GM23338 (cell line): ENCODE data around the gene GNB1L. TPM values are rescaled to one million over a fixed set of nuclear protein-coding genes. Genes with fewer than 3 reads are reported as not detected.
A peak's percentile ranks its signal among the peaks of the same experiment; 100 is the strongest.

ENCODE experiments used
- ATAC-seq: fragments of 200-7000 bp; cut with Tn5 transposase; 3 replicates; pipeline ENCODE4 v1.9.1; 2020
- DNase-seq: peaks from one replicate; pipeline ENCODE4 v3.0.0-alpha.2; 2015; ENCODE audit warnings: low spot score
- H2AFZ ChIP-seq: fragments of 200-600 bp; sonication (generic); 2 replicates; pipeline ENCODE4 v1.8.0; 2016; ENCODE audit warnings: antibody characterized with exemption, mild to moderate bottlenecking, moderate library complexity
- H3F3A ChIP-seq: fragments of 200-600 bp; sonication (generic); replicated peaks from 2 replicates; pipeline ENCODE4 v1.8.0; 2017; ENCODE audit warnings: antibody characterized with exemption, mixed run types, low read depth
- H3K27ac ChIP-seq: fragments of 200-600 bp; sonication (generic); 2 replicates; pipeline ENCODE4 v1.6.1; 2016; ENCODE audit warnings: low read depth
- H3K27me3 ChIP-seq: fragments of 200-600 bp; sonication (generic); 2 replicates; pipeline ENCODE4 v1.8.0; 2016; ENCODE audit warnings: mild to moderate bottlenecking, mixed run types, moderate library complexity; ENCODE audit not compliant: insufficient read depth
- H3K36me3 ChIP-seq: fragments of 200-600 bp; sonication (generic); 2 replicates; pipeline ENCODE4 v1.8.0; 2016; ENCODE audit warnings: mild to moderate bottlenecking; ENCODE audit not compliant: insufficient read depth
- H3K4me1 ChIP-seq: fragments of 200-600 bp; sonication (generic); 2 replicates; pipeline ENCODE4 v1.8.0; 2016; ENCODE audit warnings: mild to moderate bottlenecking, moderate library complexity; ENCODE audit not compliant: insufficient read depth
- H3K4me2 ChIP-seq: fragments of 200-600 bp; sonication (generic); 2 replicates; pipeline ENCODE4 v1.7.1; 2017; ENCODE audit warnings: mixed run types
- H3K4me3 ChIP-seq: fragments of 200-600 bp; sonication (generic); 2 replicates; pipeline ENCODE4 v1.6.1; 2016; ENCODE audit warnings: mixed run types
- H3K79me2 ChIP-seq: fragments of 200-600 bp; sonication (generic); replicated peaks from 2 replicates; pipeline ENCODE4 v1.8.0; 2017; ENCODE audit warnings: mild to moderate bottlenecking; ENCODE audit not compliant: insufficient read depth
- H3K9me2 ChIP-seq: fragments of 200-600 bp; sonication (generic); 2 replicates; pipeline ENCODE4 v1.8.0; 2017; ENCODE audit not compliant: insufficient read depth
- H4K20me1 ChIP-seq: fragments of 200-600 bp; sonication (generic); replicated peaks from 2 replicates; pipeline ENCODE4 v1.8.0; 2017; ENCODE audit warnings: mild to moderate bottlenecking; ENCODE audit not compliant: insufficient read depth
- H3K27ac Mint-ChIP-seq: 2 replicates; pipeline ENCODE4 v1.8.0; 2020; ENCODE audit warnings: inconsistent platforms, mild to moderate bottlenecking, moderate library complexity, mixed read lengths
- H3K27me3 Mint-ChIP-seq: 3 replicates; pipeline ENCODE4 v1.8.0; 2022; ENCODE audit warnings: low read depth, mild to moderate bottlenecking, moderate library complexity, mixed read lengths, inconsistent platforms; ENCODE audit not compliant: insufficient read depth, poor library complexity
- H3K36me3 Mint-ChIP-seq: 3 replicates; pipeline ENCODE4 v1.8.0; 2021; ENCODE audit warnings: low read depth, mild to moderate bottlenecking, inconsistent platforms, moderate library complexity, mixed read lengths
- H3K4me1 Mint-ChIP-seq: 3 replicates; pipeline ENCODE4 v1.8.0; 2020; ENCODE audit warnings: mild to moderate bottlenecking, inconsistent platforms, mixed read lengths
- H3K4me3 Mint-ChIP-seq: 3 replicates; pipeline ENCODE4 v1.8.0; 2021; ENCODE audit warnings: moderate library complexity, mild to moderate bottlenecking, inconsistent platforms, mixed read lengths
- H3K9me3 Mint-ChIP-seq: 3 replicates; pipeline ENCODE4 v1.8.0; 2020; ENCODE audit warnings: moderate library complexity, mild to moderate bottlenecking, inconsistent platforms, mixed read lengths
- EZH2 ChIP-seq: fragments of 200-600 bp; sonication (generic); IDR thresholded peaks from one replicate; pipeline ENCODE4 v1.8.0; 2017; ENCODE audit warnings: antibody characterized with exemption, mild to moderate bottlenecking, low read depth; ENCODE audit not compliant: unreplicated experiment
- EZH2phosphoT487 ChIP-seq: fragments of 200-600 bp; sonication (generic); IDR thresholded peaks from one replicate; pipeline ENCODE4 v1.8.1; 2018; ENCODE audit warnings: antibody characterized with exemption; ENCODE audit not compliant: unreplicated experiment
- JUNB ChIP-seq: IDR thresholded peaks from one replicate; pipeline ENCODE4 v1.6.1; 2016; ENCODE audit warnings: antibody characterized with exemption; ENCODE audit not compliant: unreplicated experiment
- NANOG ChIP-seq: IDR thresholded peaks from 2 replicates; pipeline ENCODE4 v1.6.1; 2016; ENCODE audit warnings: antibody characterized with exemption, borderline replicate concordance
- ZNF114 ChIP-seq: fragments of 250-450 bp; sonication (Bioruptor Pico); IDR thresholded peaks from 2 replicates; pipeline ENCODE4 v1.5.0; 2020; ENCODE audit warnings: mild to moderate bottlenecking, moderate library complexity
- ZNF331 ChIP-seq: fragments of 250-450 bp; sonication (Bioruptor Pico); IDR thresholded peaks from 2 replicates; pipeline ENCODE4 v1.5.0; 2020; ENCODE audit warnings: low read depth, mild to moderate bottlenecking, moderate library complexity
- polyA plus RNA-seq: library from polyadenylated mRNA; unstranded; fragments of >200 nt; fragmentation: Nextera tagmentation; extraction: Ambion mirVana; gene quantifications from 2 replicates; pipeline ENCODE4 v1.2.1, GENCODE V29; 2016
- total RNA-seq: library from RNA; depleted of rRNA; stranded (reverse); fragments of >200 nt; shearing (Covaris generic); gene quantifications from 2 replicates; pipeline ENCODE4 v1.2.3, GENCODE V29; 2014
- TF ChIP-seq, protein P1 (sequence below), 2 experiments: fragments of 200-600 bp in 1 of 2; sonication (generic) in 1 of 2; conservative IDR thresholded peaks; 2 replicates each; pipeline versions ENCODE4 v1.5.1 to v1.6.1; 2016 to 2017; ENCODE audit warnings: antibody characterized with exemption in 2 of 2, low read depth in 2 of 2, mild to moderate bottlenecking in 2 of 2, moderate library complexity in 1 of 2
- TF ChIP-seq, protein P2 (sequence below): IDR thresholded peaks from 2 replicates; pipeline ENCODE4 v1.6.1; 2016; ENCODE audit warnings: antibody characterized with exemption

The GNB1L gene
- total and polyA plus RNA-seq, 2 experiments from 2014 or later: 15.2 to 27.8 TPM

DNA sequence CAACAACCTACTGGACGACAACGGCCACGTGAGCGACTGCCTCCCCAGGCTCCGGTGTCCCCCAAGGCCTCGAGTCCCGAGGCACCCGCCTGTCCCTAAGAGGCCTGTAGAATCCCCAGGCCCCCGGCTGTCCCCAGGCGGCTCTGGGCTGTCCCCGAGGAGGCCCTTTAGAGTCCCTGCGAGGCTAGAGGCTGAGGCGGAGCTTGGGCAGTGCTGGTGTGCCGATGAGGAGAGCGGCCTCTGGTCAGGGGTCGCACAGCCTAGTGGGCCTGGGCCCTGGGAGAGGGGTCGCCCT is 90.4 kb downstream of the GNB1L start:
- TF ChIP-seq EZH2: peak; percentile 62
- no peak for TF ChIP-seq NANOG
- H3K4me2 ChIP-seq: peak overlapping the region; percentile 77
- Mint-ChIP-seq H3K9me3 (peaks cover 3% of the 10 kb centered on the region; the same call in 2 of the 3 replicates), H3K27ac (no peak overlapping the region), H3K4me3 (no peak overlapping the region; the same call in 2 of the 3 replicates), H3K4me1 (peaks cover 40% of the 10 kb centered on the region), H3K27me3 (peaks cover 86% of the 10 kb centered on the region), H3K36me3 (peaks cover 5% of the 10 kb centered on the region; the same call in 1 of the 3 replicates)
- ATAC-seq: no peak
- no peaks in the 10 kb centered on the region for H3K9me2 ChIP-seq
- peaks cover 18% of the 10 kb centered on the region for H3F3A ChIP-seq
- peak; percentile 31 for DNase-seq
- no peak overlapping the region for H3K27ac ChIP-seq
- H3K79me2 ChIP-seq: no peaks in the 10 kb centered on the region
- H2AFZ ChIP-seq: no peak overlapping the region
- H3K4me3 ChIP-seq: peak overlapping the region; percentile 43; the same call in 1 of the 2 replicates
- H3K4me1 ChIP-seq: peaks cover 44% of the 10 kb centered on the region
- peaks cover 4% of the 10 kb centered on the region; the same call in 1 of the 2 replicates for H4K20me1 ChIP-seq
- H3K27me3 ChIP-seq: peaks cover 95% of the 10 kb centered on the region
- H3K36me3 ChIP-seq: no peaks in the 10 kb centered on the region

DNA sequence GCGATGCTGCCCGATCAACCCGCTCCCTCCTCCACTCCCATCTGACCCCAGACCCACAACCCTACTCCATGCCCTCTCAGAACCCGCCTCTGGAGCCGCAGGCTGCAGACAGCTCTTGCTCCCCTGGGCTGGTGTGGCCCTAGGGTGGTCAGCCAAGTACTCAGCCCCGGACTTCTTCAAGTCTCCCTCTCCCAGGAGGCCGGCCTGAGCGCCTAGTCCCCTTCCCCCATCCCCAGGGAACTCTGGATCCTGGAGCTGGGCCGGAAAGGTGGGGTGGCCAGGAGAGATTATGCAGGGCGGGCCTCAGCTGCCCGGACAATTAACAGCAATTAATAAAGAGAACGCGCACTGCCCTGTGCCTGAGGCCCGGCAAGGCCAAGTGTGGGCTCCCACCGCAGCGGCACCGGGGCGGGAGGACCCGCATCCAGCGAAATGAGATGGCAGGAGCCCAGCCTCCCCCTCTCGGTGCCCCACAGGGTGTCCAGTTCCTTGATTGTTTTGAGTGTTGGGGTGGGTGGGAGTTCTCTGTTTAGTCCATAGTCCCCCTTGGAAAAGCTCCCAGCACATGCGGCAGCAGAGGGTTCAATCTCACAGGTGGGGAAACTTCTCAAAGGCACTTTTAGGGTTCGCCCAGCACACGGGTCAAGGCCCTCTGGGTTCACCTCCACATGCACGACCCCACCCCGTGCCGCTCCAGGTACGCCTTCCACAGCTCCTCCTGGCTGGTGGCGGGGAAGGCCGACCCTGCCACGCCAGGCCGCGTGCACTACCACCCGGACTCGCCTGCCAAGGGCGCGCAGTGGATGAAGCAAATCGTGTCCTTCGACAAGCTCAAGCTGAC is 91.0 kb downstream of the GNB1L start:
- peaks cover 85% of the 10 kb centered on the region for H3K27me3 Mint-ChIP-seq
- DNase-seq: peak; percentile 45

More for the DNA sequence above, 91.0 kb downstream of the GNB1L start:
- H3K9me2 ChIP-seq: no peaks in the 10 kb centered on the region
- H3K36me3 ChIP-seq: no peaks in the 10 kb centered on the region
- no peak overlapping the region for H2AFZ ChIP-seq
- H3K4me1 Mint-ChIP-seq: peaks cover 40% of the 10 kb centered on the region
- peak overlapping the region; percentile 40 for H3K4me3 Mint-ChIP-seq
- H4K20me1 ChIP-seq: peaks cover 4% of the 10 kb centered on the region; the same call in 1 of the 2 replicates
- H3K27ac ChIP-seq: no peak overlapping the region
- H3K27ac Mint-ChIP-seq: no peak overlapping the region
- peak overlapping the region; percentile 77 for H3K4me2 ChIP-seq
- H3F3A ChIP-seq: peaks cover 18% of the 10 kb centered on the region
- H3K9me3 Mint-ChIP-seq: peaks cover 3% of the 10 kb centered on the region; the same call in 2 of the 3 replicates
- peaks cover 95% of the 10 kb centered on the region for H3K27me3 ChIP-seq
- TF ChIP-seq ZNF114 (CRISPR knock-in tag) (no peak), EZH2phosphoT487 (no peak), JUNB (no peak), EZH2 (peak; percentile 96), ZNF331 (no peak)
- TF ChIP-seq, protein P1, sequence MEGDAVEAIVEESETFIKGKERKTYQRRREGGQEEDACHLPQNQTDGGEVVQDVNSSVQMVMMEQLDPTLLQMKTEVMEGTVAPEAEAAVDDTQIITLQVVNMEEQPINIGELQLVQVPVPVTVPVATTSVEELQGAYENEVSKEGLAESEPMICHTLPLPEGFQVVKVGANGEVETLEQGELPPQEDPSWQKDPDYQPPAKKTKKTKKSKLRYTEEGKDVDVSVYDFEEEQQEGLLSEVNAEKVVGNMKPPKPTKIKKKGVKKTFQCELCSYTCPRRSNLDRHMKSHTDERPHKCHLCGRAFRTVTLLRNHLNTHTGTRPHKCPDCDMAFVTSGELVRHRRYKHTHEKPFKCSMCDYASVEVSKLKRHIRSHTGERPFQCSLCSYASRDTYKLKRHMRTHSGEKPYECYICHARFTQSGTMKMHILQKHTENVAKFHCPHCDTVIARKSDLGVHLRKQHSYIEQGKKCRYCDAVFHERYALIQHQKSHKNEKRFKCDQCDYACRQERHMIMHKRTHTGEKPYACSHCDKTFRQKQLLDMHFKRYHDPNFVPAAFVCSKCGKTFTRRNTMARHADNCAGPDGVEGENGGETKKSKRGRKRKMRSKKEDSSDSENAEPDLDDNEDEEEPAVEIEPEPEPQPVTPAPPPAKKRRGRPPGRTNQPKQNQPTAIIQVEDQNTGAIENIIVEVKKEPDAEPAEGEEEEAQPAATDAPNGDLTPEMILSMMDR (conservative IDR thresholded peaks at IDR 0.05; ENCODE audit: low read depth in 2 of 2): no peak
- TF ChIP-seq, protein P2, sequence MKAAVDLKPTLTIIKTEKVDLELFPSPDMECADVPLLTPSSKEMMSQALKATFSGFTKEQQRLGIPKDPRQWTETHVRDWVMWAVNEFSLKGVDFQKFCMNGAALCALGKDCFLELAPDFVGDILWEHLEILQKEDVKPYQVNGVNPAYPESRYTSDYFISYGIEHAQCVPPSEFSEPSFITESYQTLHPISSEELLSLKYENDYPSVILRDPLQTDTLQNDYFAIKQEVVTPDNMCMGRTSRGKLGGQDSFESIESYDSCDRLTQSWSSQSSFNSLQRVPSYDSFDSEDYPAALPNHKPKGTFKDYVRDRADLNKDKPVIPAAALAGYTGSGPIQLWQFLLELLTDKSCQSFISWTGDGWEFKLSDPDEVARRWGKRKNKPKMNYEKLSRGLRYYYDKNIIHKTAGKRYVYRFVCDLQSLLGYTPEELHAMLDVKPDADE: no peak
- peaks cover 5% of the 10 kb centered on the region; the same call in 1 of the 3 replicates for H3K36me3 Mint-ChIP-seq
- H3K4me1 ChIP-seq: peaks cover 47% of the 10 kb centered on the region
- no peaks in the 10 kb centered on the region for H3K79me2 ChIP-seq
- ATAC-seq: no peak
- peak overlapping the region; percentile 43 for H3K4me3 ChIP-seq
